Fibroblast of pulmonary artery (primary cell): ENCODE measurements around the gene CUL4A.
"Not testable (repeated sequence)": the region's sequence is repeated elsewhere in the genome, so short reads cannot be mapped to it uniquely, and the experiment has no call there.

ENCODE experiments used
- DNase-seq: peaks from one replicate; pipeline ENCODE4 v3.0.0-alpha.2; 2010; ENCODE audit warnings: low read depth
- H3K4me3 ChIP-seq: replicated peaks from 2 replicates; pipeline ENCODE4 v1.5.1; 2011; ENCODE audit warnings: low read depth, mild to moderate bottlenecking, control low read depth, low read length, moderate library complexity
- TF ChIP-seq, protein P1 (sequence below): IDR thresholded peaks from 2 replicates; pipeline ENCODE4 v1.5.1; 2011; ENCODE audit warnings: mild to moderate bottlenecking, control low read depth, low read length, inconsistent platforms; ENCODE audit errors: missing control alignments

The CUL4A gene

GRCh38 chr13:113245849-113246796 lies 36.7 kb downstream of the CUL4A start:
- H3K4me3 ChIP-seq: no peak overlapping the region
- TF ChIP-seq, protein P1, sequence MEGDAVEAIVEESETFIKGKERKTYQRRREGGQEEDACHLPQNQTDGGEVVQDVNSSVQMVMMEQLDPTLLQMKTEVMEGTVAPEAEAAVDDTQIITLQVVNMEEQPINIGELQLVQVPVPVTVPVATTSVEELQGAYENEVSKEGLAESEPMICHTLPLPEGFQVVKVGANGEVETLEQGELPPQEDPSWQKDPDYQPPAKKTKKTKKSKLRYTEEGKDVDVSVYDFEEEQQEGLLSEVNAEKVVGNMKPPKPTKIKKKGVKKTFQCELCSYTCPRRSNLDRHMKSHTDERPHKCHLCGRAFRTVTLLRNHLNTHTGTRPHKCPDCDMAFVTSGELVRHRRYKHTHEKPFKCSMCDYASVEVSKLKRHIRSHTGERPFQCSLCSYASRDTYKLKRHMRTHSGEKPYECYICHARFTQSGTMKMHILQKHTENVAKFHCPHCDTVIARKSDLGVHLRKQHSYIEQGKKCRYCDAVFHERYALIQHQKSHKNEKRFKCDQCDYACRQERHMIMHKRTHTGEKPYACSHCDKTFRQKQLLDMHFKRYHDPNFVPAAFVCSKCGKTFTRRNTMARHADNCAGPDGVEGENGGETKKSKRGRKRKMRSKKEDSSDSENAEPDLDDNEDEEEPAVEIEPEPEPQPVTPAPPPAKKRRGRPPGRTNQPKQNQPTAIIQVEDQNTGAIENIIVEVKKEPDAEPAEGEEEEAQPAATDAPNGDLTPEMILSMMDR: peak; percentile 40
- peak; percentile 8 for DNase-seq

DNA sequence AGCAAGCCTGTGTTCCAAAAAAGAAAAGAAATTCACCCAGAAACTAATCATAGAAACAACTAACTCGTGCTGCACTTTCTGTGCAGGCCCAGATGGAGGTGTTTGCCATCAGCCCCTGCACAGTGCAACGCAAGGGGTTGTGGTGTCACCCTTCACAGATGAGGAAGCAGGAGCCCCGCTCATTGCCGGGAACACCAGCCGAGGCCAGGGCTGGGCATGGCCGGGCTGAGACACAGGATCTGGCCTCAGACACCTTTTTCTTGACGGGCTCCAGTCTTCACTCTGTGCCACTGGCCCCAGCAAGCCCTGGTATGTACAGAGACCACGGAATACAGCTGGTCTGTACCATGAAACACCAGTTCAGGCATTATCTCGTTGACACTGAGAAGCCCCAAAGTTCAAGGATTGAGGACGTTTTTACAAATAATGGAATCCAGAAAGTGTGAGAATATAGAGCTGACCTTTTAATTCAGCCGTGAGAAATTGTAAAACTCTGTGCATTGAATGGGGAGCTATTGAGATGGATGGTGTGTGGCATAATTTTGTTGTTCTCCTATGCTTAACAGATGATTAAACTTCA lies 43.2 kb downstream of the CUL4A start:
- no peak overlapping the region for H3K4me3 ChIP-seq
- no peak for DNase-seq
- TF ChIP-seq, protein P1: no peak

GRCh38 chr13:113257908-113258307 lies 48.5 kb downstream of the CUL4A start:
- DNase-seq, H3K4me3 ChIP-seq: not testable (repeated sequence)

- TF ChIP-seq, protein P1: no peak
- H3K4me3 ChIP-seq: no peak overlapping the region
- DNase-seq: no peak
Measured at GRCh38 chr13:113258321-113259054, 49.1 kb downstream of the CUL4A start.

- TF ChIP-seq, protein P1: no peak
- no peak for DNase-seq
- no peak overlapping the region for H3K4me3 ChIP-seq
Measured at GRCh38 chr13:113260996-113261395, 51.6 kb downstream of the CUL4A start.

DNA sequence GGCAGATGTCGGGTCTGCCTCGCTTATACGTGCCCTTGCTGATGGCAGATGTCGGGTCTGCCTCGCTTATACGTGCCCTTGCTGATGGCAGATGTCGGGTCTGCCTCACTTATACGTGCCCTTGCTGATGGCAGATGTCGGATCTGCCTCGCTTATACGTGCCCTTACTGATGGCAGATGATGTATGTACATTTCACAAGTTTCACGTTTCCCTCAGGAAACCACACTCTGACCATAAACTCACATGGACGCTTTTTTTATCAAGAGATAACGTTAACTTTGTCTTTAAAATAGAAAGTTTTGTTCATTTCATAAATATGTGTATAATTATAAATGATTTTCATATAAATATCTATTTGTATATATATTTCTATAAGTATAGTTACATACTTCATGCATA lies 53.6 kb downstream of the CUL4A start:
- DNase-seq, H3K4me3 ChIP-seq: not testable (repeated sequence)

- DNase-seq: no peak
- H3K4me3 ChIP-seq: no peak overlapping the region
- TF ChIP-seq, protein P1: no peak
Measured at GRCh38 chr13:113267642-113268405, 58.4 kb downstream of the CUL4A start.
